ENCODE data around the gene CLEC16A.

GRCh38 chr16:11094857-11095565 lies 150.6 kb downstream of the CLEC16A start:
- TF ChIP-seq, protein P1, sequence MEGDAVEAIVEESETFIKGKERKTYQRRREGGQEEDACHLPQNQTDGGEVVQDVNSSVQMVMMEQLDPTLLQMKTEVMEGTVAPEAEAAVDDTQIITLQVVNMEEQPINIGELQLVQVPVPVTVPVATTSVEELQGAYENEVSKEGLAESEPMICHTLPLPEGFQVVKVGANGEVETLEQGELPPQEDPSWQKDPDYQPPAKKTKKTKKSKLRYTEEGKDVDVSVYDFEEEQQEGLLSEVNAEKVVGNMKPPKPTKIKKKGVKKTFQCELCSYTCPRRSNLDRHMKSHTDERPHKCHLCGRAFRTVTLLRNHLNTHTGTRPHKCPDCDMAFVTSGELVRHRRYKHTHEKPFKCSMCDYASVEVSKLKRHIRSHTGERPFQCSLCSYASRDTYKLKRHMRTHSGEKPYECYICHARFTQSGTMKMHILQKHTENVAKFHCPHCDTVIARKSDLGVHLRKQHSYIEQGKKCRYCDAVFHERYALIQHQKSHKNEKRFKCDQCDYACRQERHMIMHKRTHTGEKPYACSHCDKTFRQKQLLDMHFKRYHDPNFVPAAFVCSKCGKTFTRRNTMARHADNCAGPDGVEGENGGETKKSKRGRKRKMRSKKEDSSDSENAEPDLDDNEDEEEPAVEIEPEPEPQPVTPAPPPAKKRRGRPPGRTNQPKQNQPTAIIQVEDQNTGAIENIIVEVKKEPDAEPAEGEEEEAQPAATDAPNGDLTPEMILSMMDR (IDR thresholded peaks at IDR 0.05) = no peak
- TF ChIP-seq POLR2AphosphoS5 (IDR thresholded peaks at IDR 0.05) (no peak), POLR2A (IDR thresholded peaks at IDR 0.05) (no peak), EP300 (IDR thresholded peaks at IDR 0.05) (no peak)

Data from gastroesophageal sphincter (tissue), 3 donors.